Measurements from ENCODE around the gene SYT13. TPM values are rescaled to one million over a fixed set of nuclear protein-coding genes. Genes with fewer than 3 reads are reported as not detected.

Gene SYT13
- total and polyA plus RNA-seq, 11 donors = 0.61 to 7.5 (median 3.2) TPM

DNA sequence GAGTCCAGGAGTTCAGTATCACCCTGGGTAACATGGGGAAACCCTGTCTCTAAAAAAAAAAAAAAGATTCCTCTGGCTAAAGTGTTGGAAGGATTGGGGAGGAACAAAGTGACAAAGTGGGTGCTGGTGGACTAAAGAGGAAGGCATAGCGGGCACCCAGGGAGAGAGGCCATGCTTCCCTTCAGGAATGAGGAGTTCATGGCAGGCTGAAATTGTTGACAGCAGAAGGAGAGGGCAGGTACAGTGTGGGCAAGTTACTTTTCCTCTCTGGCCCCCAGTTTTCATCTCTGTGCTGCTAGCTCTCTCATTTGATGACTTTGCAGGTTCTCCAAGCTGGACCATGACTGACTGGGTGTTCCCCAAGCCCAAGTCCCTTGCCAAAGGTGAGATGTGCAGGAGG, 4.4 kb upstream of the SYT13 start:
- H3K9me3 ChIP-seq = peaks cover 0 to 8% (median 0%) of the 10 kb centered on the region in 12 donors
- no peak overlapping the region for H3K4me3 ChIP-seq
- H3K36me3 ChIP-seq = no peaks in the 10 kb centered on the region
- no peak overlapping the region for H3K27ac ChIP-seq
- no peak for TF ChIP-seq POLR2A (IDR thresholded peaks at IDR 0.05)
- TF ChIP-seq, protein P1, sequence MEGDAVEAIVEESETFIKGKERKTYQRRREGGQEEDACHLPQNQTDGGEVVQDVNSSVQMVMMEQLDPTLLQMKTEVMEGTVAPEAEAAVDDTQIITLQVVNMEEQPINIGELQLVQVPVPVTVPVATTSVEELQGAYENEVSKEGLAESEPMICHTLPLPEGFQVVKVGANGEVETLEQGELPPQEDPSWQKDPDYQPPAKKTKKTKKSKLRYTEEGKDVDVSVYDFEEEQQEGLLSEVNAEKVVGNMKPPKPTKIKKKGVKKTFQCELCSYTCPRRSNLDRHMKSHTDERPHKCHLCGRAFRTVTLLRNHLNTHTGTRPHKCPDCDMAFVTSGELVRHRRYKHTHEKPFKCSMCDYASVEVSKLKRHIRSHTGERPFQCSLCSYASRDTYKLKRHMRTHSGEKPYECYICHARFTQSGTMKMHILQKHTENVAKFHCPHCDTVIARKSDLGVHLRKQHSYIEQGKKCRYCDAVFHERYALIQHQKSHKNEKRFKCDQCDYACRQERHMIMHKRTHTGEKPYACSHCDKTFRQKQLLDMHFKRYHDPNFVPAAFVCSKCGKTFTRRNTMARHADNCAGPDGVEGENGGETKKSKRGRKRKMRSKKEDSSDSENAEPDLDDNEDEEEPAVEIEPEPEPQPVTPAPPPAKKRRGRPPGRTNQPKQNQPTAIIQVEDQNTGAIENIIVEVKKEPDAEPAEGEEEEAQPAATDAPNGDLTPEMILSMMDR (IDR thresholded peaks at IDR 0.05) = no peak
- H3K27me3 ChIP-seq = peaks cover 10 to 65% (median 24%) of the 10 kb centered on the region in 9 donors
- H3K4me1 ChIP-seq = peaks cover 0 to 9% (median 0%) of the 10 kb centered on the region in 12 donors
- ATAC-seq (no peak), DNase-seq (no peak)
- intact Hi-C loops (cut with DNase I) = loop anchor here in 7 of 10 donors (5.0 to 10.0 kb wide), 5 partner anchors 78 to 356 kb away; no protein-coding TSS in a partner anchor
- WGBS, 4 donors = 92 to 100% (median 95%) methylated on average over 1 of the region's 1 CpG

DNA sequence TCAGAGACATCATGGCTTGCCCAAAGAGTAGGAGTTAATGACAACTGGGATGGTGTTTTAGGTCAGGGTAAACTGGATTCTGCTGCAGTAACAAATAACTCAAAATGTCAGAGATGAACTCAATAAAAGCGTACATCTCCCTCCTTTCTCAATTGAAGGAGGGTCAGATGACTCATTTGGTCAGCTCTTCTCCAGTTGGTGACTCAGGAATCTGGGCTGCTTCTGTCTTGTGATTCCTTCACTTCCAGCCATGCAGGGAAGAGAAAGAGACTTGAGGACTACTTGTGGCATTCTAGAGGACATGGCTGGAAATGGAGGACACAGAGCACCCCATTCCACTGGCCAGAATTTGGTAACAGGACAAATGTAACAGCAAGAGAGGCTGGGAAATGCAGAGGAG, 3.2 kb upstream of the SYT13 start:
- H3K9me3 ChIP-seq = peaks cover 0 to 8% (median 0%) of the 10 kb centered on the region in 12 donors
- no peak for TF ChIP-seq POLR2A (IDR thresholded peaks at IDR 0.05)
- TF ChIP-seq, protein P1 (IDR thresholded peaks at IDR 0.05) = no peak
- H3K27me3 ChIP-seq = peaks cover 15 to 78% (median 29%) of the 10 kb centered on the region in 9 donors
- no peaks in the 10 kb centered on the region for H3K36me3 ChIP-seq
- H3K27ac ChIP-seq = no peak overlapping the region
- DNase-seq = no peak
- intact Hi-C loops (cut with DNase I) = loop anchor here in 1 of 10 donors (5.0 kb wide), 1 partner anchor 357 kb away; no protein-coding TSS in a partner anchor
- H3K4me1 ChIP-seq = peaks cover 0 to 9% (median 0%) of the 10 kb centered on the region in 12 donors
- 52 to 83% (median 73%) methylated on average over 1 of the region's 1 CpG for WGBS, 4 donors
- ATAC-seq = no peak
- no peak overlapping the region for H3K4me3 ChIP-seq

DNA sequence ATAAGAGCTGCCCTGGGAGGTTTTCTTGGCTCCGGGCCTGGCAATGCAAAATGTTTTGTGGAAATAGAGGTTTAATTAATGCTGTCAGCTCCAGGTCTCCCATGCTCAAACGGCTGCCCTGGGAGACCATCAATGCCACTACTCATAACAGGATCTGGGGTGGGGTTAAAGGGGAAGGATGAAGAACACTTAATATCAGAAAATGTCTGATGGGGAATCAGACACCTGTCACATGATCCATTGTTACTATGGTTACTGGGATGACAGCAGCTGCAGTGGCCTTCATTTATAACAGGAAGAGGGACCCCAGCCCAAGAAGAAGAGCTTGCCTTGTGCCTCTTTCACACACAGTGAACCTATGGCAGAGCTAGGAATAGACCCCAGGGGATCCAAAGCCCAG, 2.2 kb upstream of the SYT13 start:
- peaks cover 0 to 8% (median 0%) of the 10 kb centered on the region in 12 donors for H3K9me3 ChIP-seq
- no peak overlapping the region for H3K4me3 ChIP-seq
- no peaks in the 10 kb centered on the region for H3K36me3 ChIP-seq
- H3K27ac ChIP-seq = no peak overlapping the region
- ATAC-seq = no peak
- TF ChIP-seq POLR2A (IDR thresholded peaks at IDR 0.05) = no peak
- TF ChIP-seq, protein P1 (IDR thresholded peaks at IDR 0.05) = no peak
- 56 to 68% (median 60%) methylated on average over 2 of the region's 2 CpGs for WGBS, 4 donors
- peaks cover 0 to 9% (median 0%) of the 10 kb centered on the region in 12 donors for H3K4me1 ChIP-seq
- intact Hi-C loops (cut with DNase I) = loop anchor here in 1 of 10 donors (5.0 kb wide), 1 partner anchor 356 kb away; no protein-coding TSS in a partner anchor
- H3K27me3 ChIP-seq = peaks cover 15 to 88% (median 33%) of the 10 kb centered on the region in 9 donors
- no peak for DNase-seq

DNA sequence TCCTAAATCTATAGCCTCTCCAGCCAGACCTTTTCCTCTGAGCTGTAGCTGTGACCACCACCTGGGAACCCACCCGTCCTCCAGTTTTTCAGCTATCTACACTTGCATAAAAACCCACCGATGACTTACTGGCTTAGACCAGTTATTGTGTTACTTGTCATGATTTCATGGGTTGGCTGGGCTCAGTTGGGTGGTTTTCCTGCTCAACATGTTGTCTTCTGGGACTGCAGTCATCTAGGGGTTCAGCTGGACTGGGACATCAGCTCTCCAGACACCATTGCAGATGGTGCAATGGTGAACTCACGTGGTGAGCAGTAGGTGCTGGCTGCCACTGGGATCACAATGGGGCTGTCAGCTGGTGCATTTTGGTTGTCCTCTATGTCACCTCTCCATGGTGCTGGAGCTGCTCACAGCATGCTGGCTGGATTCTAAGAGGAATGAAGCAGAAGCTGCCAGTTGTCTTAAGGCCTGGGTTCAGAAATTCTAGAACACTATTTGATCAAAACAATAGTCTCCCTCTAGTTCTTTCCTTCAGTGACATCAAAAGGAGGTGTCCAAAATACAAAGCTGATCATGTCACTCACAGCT, 1.3 kb upstream of the SYT13 start:
- Histone ChIP-seq H3K4me1 (peaks cover 0 to 9% (median 0%) of the 10 kb centered on the region in 12 donors), H3K4me3 (no peak overlapping the region), H3K36me3 (no peaks in the 10 kb centered on the region), H3K27ac (no peak overlapping the region), H3K27me3 (peaks cover 15 to 90% (median 38%) of the 10 kb centered on the region in 9 donors), H3K9me3 (peaks cover 0 to 8% (median 0%) of the 10 kb centered on the region in 12 donors)
- ATAC-seq = no peak
- 65 to 100% (median 77%) methylated on average over 2 to 3 of the region's 3 CpGs for WGBS, 4 donors
- DNase-seq = no peak
- no peak for TF ChIP-seq POLR2A (IDR thresholded peaks at IDR 0.05)
- TF ChIP-seq, protein P1 (IDR thresholded peaks at IDR 0.05) = no peak
- intact Hi-C loops (cut with DNase I) = loop anchor here in 1 of 10 donors (5.0 kb wide), 1 partner anchor 355 kb away; no protein-coding TSS in a partner anchor
